ENCODE results near the gene PARD6B. TPM values are rescaled to one million over a fixed set of nuclear protein-coding genes. Genes with fewer than 3 reads are reported as not detected.

PARD6B gene
- total and polyA plus RNA-seq, 2 donors from 2014 or later = 9.2 to 72.0 TPM

GRCh38 chr20:50733644-50734349, 2.4 kb downstream of the PARD6B start:
- no peak for TF ChIP-seq CTCF (IDR thresholded peaks at IDR 0.05; ENCODE audit: borderline replicate concordance, extremely low read depth, insufficient read depth)

DNA sequence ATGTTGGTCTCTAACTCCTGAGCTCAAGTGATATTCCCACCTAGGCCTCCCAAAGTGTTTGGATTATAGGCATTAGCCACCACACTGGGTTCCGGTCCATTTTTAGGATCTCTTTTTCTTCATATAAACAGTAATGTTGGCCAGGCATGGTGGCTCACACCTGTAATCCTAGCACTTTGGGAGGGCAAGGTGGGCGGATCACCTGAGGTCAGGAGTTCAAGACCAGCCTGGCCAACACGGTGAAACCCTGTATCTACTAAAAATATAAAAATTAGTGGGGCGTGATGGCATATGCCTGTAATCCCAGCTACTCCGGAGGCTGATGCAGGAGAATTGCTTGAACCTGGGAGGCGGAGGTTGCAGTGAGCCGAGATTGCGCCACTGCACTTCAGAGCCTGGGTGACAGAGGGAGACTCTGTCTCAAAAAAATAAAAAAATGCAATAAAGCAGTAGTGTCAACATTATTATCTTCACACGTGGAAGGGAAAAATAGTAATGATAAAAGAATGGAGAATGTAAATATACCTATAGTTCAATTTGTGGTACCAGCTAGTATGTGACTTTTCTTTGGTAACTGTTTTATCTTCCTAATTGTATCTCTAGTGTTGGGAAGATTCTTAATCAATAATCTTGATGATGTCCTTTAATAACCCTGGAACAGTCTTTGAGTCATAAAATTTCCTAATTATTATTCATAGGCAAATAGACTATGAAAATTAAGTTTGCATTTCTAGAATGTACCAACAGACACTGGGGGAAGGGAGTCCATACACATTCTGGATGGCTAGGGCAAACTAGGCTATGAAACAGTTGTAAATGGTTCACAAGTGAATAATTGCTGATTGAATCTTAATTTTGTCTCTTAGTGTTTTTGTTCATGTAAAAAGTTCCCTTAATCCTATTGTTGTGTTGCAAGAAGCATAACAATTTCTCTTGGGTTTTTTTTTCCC, 3.6 kb downstream of the PARD6B start:
- Histone ChIP-seq H3K36me3 (ENCODE audit: control insufficient read depth in 2 of 3, insufficient read depth in 3 of 3, low read length in 3 of 3) (peaks cover 0 to 21% (median 3%) of the 10 kb centered on the region in 3 donors), H3K9me3 (ENCODE audit: control insufficient read depth in 2 of 3, insufficient read depth in 1 of 3, low read length in 3 of 3) (no peaks in the 10 kb centered on the region), H3K9ac (ENCODE audit: low read length in 3 of 3) (peak overlapping the region in 2 of 3 donors; percentile 43 to 65), H3K27ac (ENCODE audit: low read depth in 2 of 2, low read length in 2 of 2) (peak overlapping the region; percentile 46 to 54), H3K4me3 (ENCODE audit: low read length in 3 of 3) (peak overlapping the region in 2 of 3 donors; percentile 58 to 95), H3K4me1 (ENCODE audit: control insufficient read depth in 2 of 3, insufficient read depth in 2 of 3, low read depth in 1 of 3, low read length in 3 of 3) (peaks cover 0 to 22% (median 13%) of the 10 kb centered on the region in 3 donors), H3K27me3 (ENCODE audit: control insufficient read depth, insufficient read depth, low read length) (no peaks in the 10 kb centered on the region)
- no peak for TF ChIP-seq CTCF (IDR thresholded peaks at IDR 0.05; ENCODE audit: borderline replicate concordance, extremely low read depth, insufficient read depth)
- FAIRE-seq (no peak), DNase-seq (no peak)
- intact Hi-C loops (cut with DNase I) = no loop called here

More at GRCh38 chr20:50733644-50734349, 2.4 kb downstream of the PARD6B start:
- intact Hi-C loops (cut with DNase I) = no loop called here
- Histone ChIP-seq H3K4me1 (ENCODE audit: control insufficient read depth in 2 of 3, insufficient read depth in 2 of 3, low read depth in 1 of 3, low read length in 3 of 3) (peaks cover 8 to 30% (median 21%) of the 10 kb centered on the region in 3 donors), H3K9ac (ENCODE audit: low read length in 3 of 3) (peak overlapping the region; percentile 4 to 98 (median 37)), H3K36me3 (ENCODE audit: control insufficient read depth in 2 of 3, insufficient read depth in 3 of 3, low read length in 3 of 3) (peaks cover 0 to 21% (median 2%) of the 10 kb centered on the region in 3 donors), H3K27ac (ENCODE audit: low read depth in 2 of 2, low read length in 2 of 2) (peak overlapping the region; percentile 38 to 98), H3K27me3 (ENCODE audit: control insufficient read depth, insufficient read depth, low read length) (no peaks in the 10 kb centered on the region), H3K9me3 (ENCODE audit: control insufficient read depth in 2 of 3, insufficient read depth in 1 of 3, low read length in 3 of 3) (no peaks in the 10 kb centered on the region), H3K4me3 (ENCODE audit: low read length in 3 of 3) (peak overlapping the region; percentile 61 to 95 (median 90))
- no peak for FAIRE-seq
- DNase-seq = no peak

GRCh38 chr20:50735813-50736212, 4.4 kb downstream of the PARD6B start:
- FAIRE-seq = no peak
- peak overlapping the region; percentile 46 to 54 for H3K27ac ChIP-seq (ENCODE audit: low read depth in 2 of 2, low read length in 2 of 2)

More at GRCh38 chr20:50735813-50736212, 4.4 kb downstream of the PARD6B start:
- Histone ChIP-seq H3K9me3 (ENCODE audit: control insufficient read depth in 2 of 3, insufficient read depth in 1 of 3, low read length in 3 of 3) (no peaks in the 10 kb centered on the region), H3K9ac (ENCODE audit: low read length in 3 of 3) (peak overlapping the region in 1 of 3 donors; percentile 65), H3K36me3 (ENCODE audit: control insufficient read depth in 2 of 3, insufficient read depth in 3 of 3, low read length in 3 of 3) (peaks cover 0 to 21% (median 3%) of the 10 kb centered on the region in 3 donors), H3K4me1 (ENCODE audit: control insufficient read depth in 2 of 3, insufficient read depth in 2 of 3, low read depth in 1 of 3, low read length in 3 of 3) (peaks cover 0 to 23% (median 11%) of the 10 kb centered on the region in 3 donors), H3K27me3 (ENCODE audit: control insufficient read depth, insufficient read depth, low read length) (no peaks in the 10 kb centered on the region), H3K4me3 (ENCODE audit: low read length in 3 of 3) (peak overlapping the region in 2 of 3 donors; percentile 54 to 95)
- no peak for TF ChIP-seq CTCF (IDR thresholded peaks at IDR 0.05; ENCODE audit: borderline replicate concordance, extremely low read depth, insufficient read depth)
- intact Hi-C loops (cut with DNase I) = no loop called here
- no peak for DNase-seq

Data from kidney (tissue), 14 donors.